ENCODE measurements around the gene SMTNL2. TPM values are rescaled to one million over a fixed set of nuclear protein-coding genes. Genes with fewer than 3 reads are reported as not detected.

The SMTNL2 gene
- total RNA-seq, 2 donors from 2014 or later, result 0.51 to 0.79 TPM

DNA sequence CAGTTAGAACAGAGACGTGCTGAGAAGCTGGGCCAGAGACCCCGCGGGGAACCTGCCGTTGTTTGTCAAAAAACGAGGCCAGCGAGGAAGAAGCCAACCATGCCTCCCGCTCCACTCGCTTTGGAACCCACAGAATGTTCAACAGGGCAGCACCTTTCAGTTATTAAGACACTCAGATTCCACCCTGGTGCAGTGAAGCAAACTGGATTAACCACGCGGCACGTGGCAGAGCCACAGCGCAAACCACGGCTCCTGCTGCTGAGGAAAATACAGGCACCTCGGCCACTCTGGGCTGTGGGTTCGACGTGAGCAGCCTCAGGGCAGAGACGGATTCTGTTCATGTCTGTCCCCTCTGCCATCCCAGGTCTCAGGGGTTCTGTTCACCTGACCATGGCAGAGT, 32.8 kb downstream of the SMTNL2 start:
- H3K27me3 Mint-ChIP-seq (ENCODE audit: insufficient read depth), result no peaks in the 10 kb centered on the region
- Histone ChIP-seq H3K9me3 (ENCODE audit: control insufficient read depth, low read length) (no peaks in the 10 kb centered on the region), H3K27me3 (ENCODE audit: control insufficient read depth, insufficient read depth, low read length, poor library complexity, severe bottlenecking) (no peaks in the 10 kb centered on the region), H3K36me3 (ENCODE audit: control insufficient read depth, insufficient read depth, low read length) (no peaks in the 10 kb centered on the region), H3K27ac (ENCODE audit: low read depth, low read length) (no peak overlapping the region), H3K9ac (ENCODE audit: extremely low read depth, low read length, poor library complexity, severe bottlenecking) (no peak overlapping the region), H3K4me3 (ENCODE audit: low read length) (no peak overlapping the region), H3K4me1 (ENCODE audit: control insufficient read depth, insufficient read depth, low read length) (no peaks in the 10 kb centered on the region)
- H3K36me3 Mint-ChIP-seq (ENCODE audit: low read depth), result no peaks in the 10 kb centered on the region
- peak; percentile 44 for DNase-seq
- H3K4me3 Mint-ChIP-seq, result no peak overlapping the region
- 92% methylated on average over 17 of the region's 17 CpGs for WGBS, 2 experiments (ENCODE audit: insufficient coverage in 1 of 2, insufficient read length in 1 of 2)
- peaks cover 7% of the 10 kb centered on the region for H3K4me1 Mint-ChIP-seq
- TF ChIP-seq, protein P1, sequence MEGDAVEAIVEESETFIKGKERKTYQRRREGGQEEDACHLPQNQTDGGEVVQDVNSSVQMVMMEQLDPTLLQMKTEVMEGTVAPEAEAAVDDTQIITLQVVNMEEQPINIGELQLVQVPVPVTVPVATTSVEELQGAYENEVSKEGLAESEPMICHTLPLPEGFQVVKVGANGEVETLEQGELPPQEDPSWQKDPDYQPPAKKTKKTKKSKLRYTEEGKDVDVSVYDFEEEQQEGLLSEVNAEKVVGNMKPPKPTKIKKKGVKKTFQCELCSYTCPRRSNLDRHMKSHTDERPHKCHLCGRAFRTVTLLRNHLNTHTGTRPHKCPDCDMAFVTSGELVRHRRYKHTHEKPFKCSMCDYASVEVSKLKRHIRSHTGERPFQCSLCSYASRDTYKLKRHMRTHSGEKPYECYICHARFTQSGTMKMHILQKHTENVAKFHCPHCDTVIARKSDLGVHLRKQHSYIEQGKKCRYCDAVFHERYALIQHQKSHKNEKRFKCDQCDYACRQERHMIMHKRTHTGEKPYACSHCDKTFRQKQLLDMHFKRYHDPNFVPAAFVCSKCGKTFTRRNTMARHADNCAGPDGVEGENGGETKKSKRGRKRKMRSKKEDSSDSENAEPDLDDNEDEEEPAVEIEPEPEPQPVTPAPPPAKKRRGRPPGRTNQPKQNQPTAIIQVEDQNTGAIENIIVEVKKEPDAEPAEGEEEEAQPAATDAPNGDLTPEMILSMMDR (conservative IDR thresholded peaks at IDR 0.05), result no peak
- no peak overlapping the region for H3K27ac Mint-ChIP-seq
- no peaks in the 10 kb centered on the region for H3K9me3 Mint-ChIP-seq

DNA sequence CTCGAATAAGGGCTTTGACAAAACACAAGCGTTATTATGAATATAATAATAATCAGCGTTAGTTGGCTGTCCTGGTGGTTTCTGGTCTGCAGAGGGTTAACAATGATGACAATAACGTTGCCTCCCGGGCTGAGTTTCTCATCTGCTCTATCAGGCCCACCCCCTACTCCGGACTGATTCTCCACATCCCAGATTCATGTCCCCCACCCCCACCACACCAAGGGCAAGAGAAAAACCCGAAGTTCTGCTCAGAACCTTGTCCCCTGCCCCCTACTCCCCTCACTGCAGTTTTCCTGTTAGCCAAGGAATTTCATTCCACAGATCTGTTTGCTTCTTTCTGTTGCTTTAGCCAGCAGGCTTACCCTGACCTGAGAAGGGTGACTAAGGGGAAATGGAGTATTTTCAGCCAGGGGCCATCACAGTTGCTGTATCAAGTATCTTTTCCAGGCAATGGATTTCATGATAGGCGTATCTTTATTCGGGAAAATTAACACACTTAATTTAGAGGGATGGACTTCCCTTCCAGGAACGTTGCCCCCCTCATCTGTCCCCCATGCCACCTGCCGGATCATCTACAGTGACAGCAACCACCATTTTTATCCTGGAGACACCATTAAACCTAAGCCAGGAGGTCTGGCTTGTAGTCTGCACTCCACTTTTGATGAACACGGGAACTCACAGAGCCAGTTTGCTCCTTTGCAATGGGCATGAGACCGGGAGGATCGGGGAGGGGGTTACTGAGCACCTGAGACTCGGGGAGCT, 33.4 kb downstream of the SMTNL2 start:
- Mint-ChIP-seq H3K27ac (peak overlapping the region; percentile 64), H3K4me1 (peaks cover 7% of the 10 kb centered on the region), H3K4me3 (no peak overlapping the region), H3K9me3 (no peaks in the 10 kb centered on the region), H3K36me3 (ENCODE audit: low read depth) (no peaks in the 10 kb centered on the region), H3K27me3 (ENCODE audit: insufficient read depth) (no peaks in the 10 kb centered on the region)
- Histone ChIP-seq H3K9me3 (ENCODE audit: control insufficient read depth, low read length) (no peaks in the 10 kb centered on the region), H3K27me3 (ENCODE audit: control insufficient read depth, insufficient read depth, low read length, poor library complexity, severe bottlenecking) (no peaks in the 10 kb centered on the region), H3K9ac (ENCODE audit: extremely low read depth, low read length, poor library complexity, severe bottlenecking) (no peak overlapping the region), H3K36me3 (ENCODE audit: control insufficient read depth, insufficient read depth, low read length) (no peaks in the 10 kb centered on the region), H3K4me3 (ENCODE audit: low read length) (no peak overlapping the region), H3K27ac (ENCODE audit: low read depth, low read length) (no peak overlapping the region), H3K4me1 (ENCODE audit: control insufficient read depth, insufficient read depth, low read length) (no peaks in the 10 kb centered on the region)
- TF ChIP-seq, protein P1 (conservative IDR thresholded peaks at IDR 0.05), result no peak
- no peak for DNase-seq
- 70 to 90% methylated on average over 7 to 15 of the region's 15 CpGs for WGBS, 2 experiments (ENCODE audit: insufficient coverage in 1 of 2, insufficient read length in 1 of 2)

DNA sequence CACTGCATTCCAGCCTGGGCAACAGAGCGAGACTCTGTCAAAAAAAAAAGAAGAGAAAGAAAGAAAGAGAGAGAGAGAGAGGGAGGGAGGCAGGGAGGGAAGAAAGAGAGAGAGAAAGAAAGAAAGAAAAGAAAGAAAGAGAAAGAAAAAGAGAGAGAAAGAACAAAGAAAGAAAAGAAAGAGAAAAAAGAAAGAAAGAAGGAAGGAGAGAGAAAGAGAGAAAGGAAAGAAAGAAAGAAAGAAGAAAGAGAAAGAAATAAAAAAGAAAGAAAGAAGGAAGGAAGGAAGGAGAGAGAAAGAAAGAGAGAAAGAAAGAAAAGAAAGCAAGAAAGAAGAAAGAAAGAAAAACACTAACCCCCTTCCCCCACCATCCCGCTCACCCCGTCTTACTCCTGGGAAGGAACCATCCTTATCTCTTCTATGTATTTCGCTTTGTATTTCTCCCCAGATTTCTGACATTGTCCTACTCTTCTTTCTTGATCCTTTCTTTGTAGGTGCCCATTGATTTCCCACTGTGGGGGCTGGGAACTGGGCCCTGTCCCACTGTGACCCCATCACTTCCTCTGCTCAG, 36.3 kb downstream of the SMTNL2 start:
- TF ChIP-seq, protein P1 (conservative IDR thresholded peaks at IDR 0.05), result no peak
- 99 to 100% methylated on average over 2 to 4 of the region's 4 CpGs for WGBS, 2 experiments (ENCODE audit: insufficient coverage in 1 of 2, insufficient read length in 1 of 2)

More for the DNA sequence above, 36.3 kb downstream of the SMTNL2 start:
- H3K27me3 Mint-ChIP-seq (ENCODE audit: insufficient read depth), result peaks cover 12% of the 10 kb centered on the region
- Histone ChIP-seq H3K9me3 (ENCODE audit: control insufficient read depth, low read length) (no peaks in the 10 kb centered on the region), H3K36me3 (ENCODE audit: control insufficient read depth, insufficient read depth, low read length) (no peaks in the 10 kb centered on the region), H3K9ac (ENCODE audit: extremely low read depth, low read length, poor library complexity, severe bottlenecking) (no peak overlapping the region), H3K4me3 (ENCODE audit: low read length) (no peak overlapping the region), H3K4me1 (ENCODE audit: control insufficient read depth, insufficient read depth, low read length) (no peaks in the 10 kb centered on the region), H3K27ac (ENCODE audit: low read depth, low read length) (no peak overlapping the region), H3K27me3 (ENCODE audit: control insufficient read depth, insufficient read depth, low read length, poor library complexity, severe bottlenecking) (no peaks in the 10 kb centered on the region)
- H3K27ac Mint-ChIP-seq, result no peak overlapping the region
- H3K36me3 Mint-ChIP-seq (ENCODE audit: low read depth), result no peaks in the 10 kb centered on the region
- H3K4me1 Mint-ChIP-seq, result peaks cover 7% of the 10 kb centered on the region
- DNase-seq, result no peak
- H3K4me3 Mint-ChIP-seq, result no peak overlapping the region
- H3K9me3 Mint-ChIP-seq, result no peaks in the 10 kb centered on the region
